Skeletal muscle satellite cell (primary cell): Measurements from ENCODE around the gene CACNA2D2.

Source experiments
- H3K27me3 ChIP-seq: 2 replicates; pipeline ENCODE4 v1.7.0; 2013; ENCODE audit warnings: low read length; ENCODE audit not compliant: control insufficient read depth, insufficient read depth
- H3K36me3 ChIP-seq: 2 replicates; pipeline ENCODE4 v1.7.0; 2013; ENCODE audit warnings: mild to moderate bottlenecking, control low read depth, low read length; ENCODE audit not compliant: insufficient read depth
- H3K4me1 ChIP-seq: 2 replicates; pipeline ENCODE4 v1.7.0; 2013; ENCODE audit warnings: low read length; ENCODE audit not compliant: control insufficient read depth, insufficient read depth
- H3K4me2 ChIP-seq: 2 replicates; pipeline ENCODE4 v1.7.0; 2013; ENCODE audit warnings: mild to moderate bottlenecking, low read length
- H3K4me3 ChIP-seq: 2 replicates; pipeline ENCODE4 v1.7.0; 2013; ENCODE audit warnings: low read length
- H3K9ac ChIP-seq: 2 replicates; pipeline ENCODE4 v1.7.0; 2013; ENCODE audit warnings: mild to moderate bottlenecking, low read depth, low read length, moderate library complexity
- H3K9me3 ChIP-seq: replicated peaks from 2 replicates; pipeline ENCODE4 v1.7.0; 2013; ENCODE audit warnings: mild to moderate bottlenecking, control low read depth, low read length

Gene CACNA2D2

GRCh38 chr3:50371133-50371685 lies 132.2 kb downstream of the CACNA2D2 start:
- no peak overlapping the region for H3K4me3 ChIP-seq
- no peak overlapping the region for H3K9ac ChIP-seq
- peaks cover 21% of the 10 kb centered on the region for H3K27me3 ChIP-seq
- H3K4me1 ChIP-seq = no peaks in the 10 kb centered on the region
- no peak overlapping the region for H3K4me2 ChIP-seq
- no peaks in the 10 kb centered on the region for H3K9me3 ChIP-seq
- no peaks in the 10 kb centered on the region for H3K36me3 ChIP-seq

- no peaks in the 10 kb centered on the region for H3K9me3 ChIP-seq
- no peaks in the 10 kb centered on the region for H3K36me3 ChIP-seq
- H3K4me1 ChIP-seq = no peaks in the 10 kb centered on the region
- no peak overlapping the region for H3K4me2 ChIP-seq
- peaks cover 22% of the 10 kb centered on the region for H3K27me3 ChIP-seq
- H3K9ac ChIP-seq = no peak overlapping the region
- H3K4me3 ChIP-seq = no peak overlapping the region
Observed at GRCh38 chr3:50370594-50370993, 132.8 kb downstream of the CACNA2D2 start.

- Histone ChIP-seq H3K4me1 (peaks cover 3% of the 10 kb centered on the region), H3K4me2 (no peak overlapping the region), H3K36me3 (no peaks in the 10 kb centered on the region), H3K4me3 (no peak overlapping the region), H3K9me3 (no peaks in the 10 kb centered on the region), H3K9ac (no peak overlapping the region), H3K27me3 (peaks cover 18% of the 10 kb centered on the region)
Observed at GRCh38 chr3:50369012-50369670, 134.3 kb downstream of the CACNA2D2 start.

- H3K9ac ChIP-seq = no peak overlapping the region
- no peaks in the 10 kb centered on the region for H3K36me3 ChIP-seq
- peaks cover 12% of the 10 kb centered on the region for H3K27me3 ChIP-seq
- no peak overlapping the region for H3K4me3 ChIP-seq
- H3K4me2 ChIP-seq = no peak overlapping the region
- H3K9me3 ChIP-seq = no peaks in the 10 kb centered on the region
- H3K4me1 ChIP-seq = peaks cover 3% of the 10 kb centered on the region
Observed at GRCh38 chr3:50365842-50366220, 137.6 kb downstream of the CACNA2D2 start.

- Histone ChIP-seq H3K9ac (no peak overlapping the region), H3K36me3 (no peaks in the 10 kb centered on the region), H3K27me3 (peaks cover 10% of the 10 kb centered on the region), H3K4me3 (peak overlapping the region; percentile 55), H3K9me3 (no peaks in the 10 kb centered on the region), H3K4me2 (peak overlapping the region; percentile 70), H3K4me1 (peaks cover 3% of the 10 kb centered on the region)
Observed at GRCh38 chr3:50365080-50365841, 138.2 kb downstream of the CACNA2D2 start.

GRCh38 chr3:50364573-50365079 lies 138.8 kb downstream of the CACNA2D2 start:
- Histone ChIP-seq H3K27me3 (peaks cover 10% of the 10 kb centered on the region), H3K36me3 (no peaks in the 10 kb centered on the region), H3K9ac (no peak overlapping the region), H3K4me2 (peak overlapping the region; percentile 70), H3K4me3 (peak overlapping the region; percentile 51), H3K4me1 (peaks cover 3% of the 10 kb centered on the region), H3K9me3 (no peaks in the 10 kb centered on the region)

GRCh38 chr3:50359760-50360110 lies 143.7 kb downstream of the CACNA2D2 start:
- H3K4me2 ChIP-seq = peak overlapping the region; percentile 74
- H3K4me3 ChIP-seq = peak overlapping the region; percentile 46
- no peaks in the 10 kb centered on the region for H3K27me3 ChIP-seq
- H3K4me1 ChIP-seq = peaks cover 33% of the 10 kb centered on the region
- H3K9ac ChIP-seq = no peak overlapping the region
- no peaks in the 10 kb centered on the region for H3K9me3 ChIP-seq
- H3K36me3 ChIP-seq = peaks cover 33% of the 10 kb centered on the region

GRCh38 chr3:50358911-50359759 lies 144.3 kb downstream of the CACNA2D2 start, which contains the start of gene TMEM115:
TSS of gene TMEM115 (minus strand) at chr3:50359521. CDS start at chr3:50359063, 458 bp downstream.
- H3K36me3 ChIP-seq = peaks cover 39% of the 10 kb centered on the region
- peak within 1 kb of the TSS; percentile 97 for H3K9ac ChIP-seq
- H3K27me3 ChIP-seq = no peaks in the 10 kb centered on the region
- peaks cover 33% of the 10 kb centered on the region for H3K4me1 ChIP-seq
- peak within 1 kb of the TSS; percentile 94 for H3K4me3 ChIP-seq
- peak within 1 kb of the TSS; percentile 98 for H3K4me2 ChIP-seq
- no peaks in the 10 kb centered on the region for H3K9me3 ChIP-seq

GRCh38 chr3:50358355-50358910 lies 145.0 kb downstream of the CACNA2D2 start:
- H3K4me3 ChIP-seq = peak overlapping the region; percentile 94
- H3K4me2 ChIP-seq = peak overlapping the region; percentile 98
- H3K36me3 ChIP-seq = peaks cover 46% of the 10 kb centered on the region
- H3K9me3 ChIP-seq = no peaks in the 10 kb centered on the region
- H3K27me3 ChIP-seq = no peaks in the 10 kb centered on the region
- H3K9ac ChIP-seq = peak overlapping the region; percentile 97
- H3K4me1 ChIP-seq = peaks cover 33% of the 10 kb centered on the region

- Histone ChIP-seq H3K36me3 (peaks cover 53% of the 10 kb centered on the region), H3K4me1 (peaks cover 38% of the 10 kb centered on the region), H3K9me3 (no peaks in the 10 kb centered on the region), H3K4me2 (peak overlapping the region; percentile 98), H3K27me3 (no peaks in the 10 kb centered on the region), H3K9ac (peak overlapping the region; percentile 97), H3K4me3 (peak overlapping the region; percentile 94)
Observed at GRCh38 chr3:50357481-50357880, 146.0 kb downstream of the CACNA2D2 start.
